HL-60 (cell line): Measurements from ENCODE around the gene DNM3.

Experiments used
- GABPA ChIP-seq: IDR thresholded peaks from 2 replicates; pipeline ENCODE4 v1.6.1; 2012; ENCODE audit warnings: low read depth
- POLR2AphosphoS5 ChIP-seq: IDR thresholded peaks from 2 replicates; pipeline ENCODE4 v1.6.1; 2012; ENCODE audit warnings: low read depth
- SPI1 ChIP-seq: IDR thresholded peaks from 2 replicates; pipeline ENCODE4 v1.6.1; 2012; ENCODE audit warnings: low read depth, mild to moderate bottlenecking, borderline replicate concordance
- TF ChIP-seq, protein P1 (sequence below): IDR thresholded peaks from one replicate; pipeline ENCODE4 v1.5.1; 2011; ENCODE audit warnings: low read length, control low read depth, inconsistent platforms; ENCODE audit not compliant: insufficient read depth
- TF ChIP-seq, protein P2 (sequence below): IDR thresholded peaks from 2 replicates; pipeline ENCODE4 v1.6.1; 2012; ENCODE audit warnings: low read depth; ENCODE audit not compliant: insufficient replicate concordance

DNA sequence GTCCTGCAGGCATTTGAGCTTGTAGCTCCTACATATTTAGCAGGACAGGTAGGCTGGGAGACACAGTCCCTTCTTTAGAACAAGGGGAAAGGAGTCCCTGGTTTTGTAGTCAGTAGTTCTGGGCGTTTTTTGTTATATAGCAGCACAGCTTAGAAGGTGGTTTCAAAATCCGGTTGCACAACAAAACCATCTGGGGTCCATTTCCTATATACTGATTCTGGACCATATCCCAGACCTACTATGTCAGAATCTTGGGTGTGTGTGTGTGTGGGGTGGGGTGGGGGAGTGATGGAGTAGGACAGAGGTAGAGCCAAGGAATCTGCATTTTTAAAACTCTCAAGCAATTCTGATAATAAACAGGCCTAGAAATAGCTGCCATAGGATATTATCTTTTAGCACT is 38.3 kb upstream of the DNM3 start:
- TF ChIP-seq, protein P1, sequence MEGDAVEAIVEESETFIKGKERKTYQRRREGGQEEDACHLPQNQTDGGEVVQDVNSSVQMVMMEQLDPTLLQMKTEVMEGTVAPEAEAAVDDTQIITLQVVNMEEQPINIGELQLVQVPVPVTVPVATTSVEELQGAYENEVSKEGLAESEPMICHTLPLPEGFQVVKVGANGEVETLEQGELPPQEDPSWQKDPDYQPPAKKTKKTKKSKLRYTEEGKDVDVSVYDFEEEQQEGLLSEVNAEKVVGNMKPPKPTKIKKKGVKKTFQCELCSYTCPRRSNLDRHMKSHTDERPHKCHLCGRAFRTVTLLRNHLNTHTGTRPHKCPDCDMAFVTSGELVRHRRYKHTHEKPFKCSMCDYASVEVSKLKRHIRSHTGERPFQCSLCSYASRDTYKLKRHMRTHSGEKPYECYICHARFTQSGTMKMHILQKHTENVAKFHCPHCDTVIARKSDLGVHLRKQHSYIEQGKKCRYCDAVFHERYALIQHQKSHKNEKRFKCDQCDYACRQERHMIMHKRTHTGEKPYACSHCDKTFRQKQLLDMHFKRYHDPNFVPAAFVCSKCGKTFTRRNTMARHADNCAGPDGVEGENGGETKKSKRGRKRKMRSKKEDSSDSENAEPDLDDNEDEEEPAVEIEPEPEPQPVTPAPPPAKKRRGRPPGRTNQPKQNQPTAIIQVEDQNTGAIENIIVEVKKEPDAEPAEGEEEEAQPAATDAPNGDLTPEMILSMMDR, result no peak
- no peak for TF ChIP-seq POLR2AphosphoS5
- TF ChIP-seq SPI1, result no peak
- TF ChIP-seq, protein P2, sequence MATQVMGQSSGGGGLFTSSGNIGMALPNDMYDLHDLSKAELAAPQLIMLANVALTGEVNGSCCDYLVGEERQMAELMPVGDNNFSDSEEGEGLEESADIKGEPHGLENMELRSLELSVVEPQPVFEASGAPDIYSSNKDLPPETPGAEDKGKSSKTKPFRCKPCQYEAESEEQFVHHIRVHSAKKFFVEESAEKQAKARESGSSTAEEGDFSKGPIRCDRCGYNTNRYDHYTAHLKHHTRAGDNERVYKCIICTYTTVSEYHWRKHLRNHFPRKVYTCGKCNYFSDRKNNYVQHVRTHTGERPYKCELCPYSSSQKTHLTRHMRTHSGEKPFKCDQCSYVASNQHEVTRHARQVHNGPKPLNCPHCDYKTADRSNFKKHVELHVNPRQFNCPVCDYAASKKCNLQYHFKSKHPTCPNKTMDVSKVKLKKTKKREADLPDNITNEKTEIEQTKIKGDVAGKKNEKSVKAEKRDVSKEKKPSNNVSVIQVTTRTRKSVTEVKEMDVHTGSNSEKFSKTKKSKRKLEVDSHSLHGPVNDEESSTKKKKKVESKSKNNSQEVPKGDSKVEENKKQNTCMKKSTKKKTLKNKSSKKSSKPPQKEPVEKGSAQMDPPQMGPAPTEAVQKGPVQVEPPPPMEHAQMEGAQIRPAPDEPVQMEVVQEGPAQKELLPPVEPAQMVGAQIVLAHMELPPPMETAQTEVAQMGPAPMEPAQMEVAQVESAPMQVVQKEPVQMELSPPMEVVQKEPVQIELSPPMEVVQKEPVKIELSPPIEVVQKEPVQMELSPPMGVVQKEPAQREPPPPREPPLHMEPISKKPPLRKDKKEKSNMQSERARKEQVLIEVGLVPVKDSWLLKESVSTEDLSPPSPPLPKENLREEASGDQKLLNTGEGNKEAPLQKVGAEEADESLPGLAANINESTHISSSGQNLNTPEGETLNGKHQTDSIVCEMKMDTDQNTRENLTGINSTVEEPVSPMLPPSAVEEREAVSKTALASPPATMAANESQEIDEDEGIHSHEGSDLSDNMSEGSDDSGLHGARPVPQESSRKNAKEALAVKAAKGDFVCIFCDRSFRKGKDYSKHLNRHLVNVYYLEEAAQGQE, result no peak
- TF ChIP-seq GABPA, result no peak
